DMS53 (cell line): ENCODE measurements around the gene TXNRD2.

Experiments used
- DNase-seq: peaks from one replicate; lab custom pipeline; 2025; lab: John Stamatoyannopoulos, UW

The TXNRD2 gene

GRCh38 chr22:19941365-19942082 is at the start of gene TXNRD2, which contains the start of gene COMT:
Gene TXNRD2, minus strand, starts transcription at chr22:19941818. Its CDS starts 15 bp downstream, at chr22:19941803.
Gene COMT, plus strand, starts transcription at chr22:19941772. Its CDS starts 20,755 bp downstream, at chr22:19962527.
- DNase-seq: peak; percentile 71

DNA sequence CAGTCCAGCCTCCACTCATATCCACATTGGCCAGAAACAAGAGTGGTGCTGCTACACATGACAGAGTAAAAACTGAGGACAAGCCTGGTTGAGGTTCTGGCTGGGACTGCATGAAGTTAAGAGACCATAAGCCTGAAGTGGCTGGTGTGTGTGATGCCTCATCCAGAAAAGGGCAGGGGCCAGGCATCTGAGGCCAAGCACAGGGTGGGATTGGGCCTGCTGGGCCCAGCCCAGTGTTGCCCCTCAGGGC is 49.7 kb upstream of the TXNRD2 start:
- no peak for DNase-seq

- DNase-seq: no peak
These were observed 49.2 kb upstream of the TXNRD2 start for GRCh38 chr22:19990609-19991394.

DNA sequence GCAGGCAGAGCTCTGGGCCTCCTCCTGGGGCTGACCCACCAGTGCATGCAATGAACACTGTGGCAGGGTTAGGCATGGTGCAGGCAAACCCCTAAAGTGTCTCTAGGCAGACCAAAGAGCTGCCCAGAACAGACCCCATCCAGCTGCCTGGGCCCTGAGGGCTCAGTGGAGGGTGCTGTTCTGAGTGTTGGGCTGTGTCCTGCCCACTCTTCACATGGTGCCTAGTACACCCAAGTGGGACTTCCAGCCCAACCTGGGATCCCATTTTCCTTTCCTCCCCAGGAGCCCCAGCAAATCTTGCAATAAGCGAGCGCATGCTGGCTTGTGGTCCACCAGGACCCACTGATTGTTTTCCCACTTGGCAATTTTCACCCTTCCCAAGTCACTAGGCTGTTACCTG is 48.6 kb upstream of the TXNRD2 start:
- DNase-seq: no peak

DNA sequence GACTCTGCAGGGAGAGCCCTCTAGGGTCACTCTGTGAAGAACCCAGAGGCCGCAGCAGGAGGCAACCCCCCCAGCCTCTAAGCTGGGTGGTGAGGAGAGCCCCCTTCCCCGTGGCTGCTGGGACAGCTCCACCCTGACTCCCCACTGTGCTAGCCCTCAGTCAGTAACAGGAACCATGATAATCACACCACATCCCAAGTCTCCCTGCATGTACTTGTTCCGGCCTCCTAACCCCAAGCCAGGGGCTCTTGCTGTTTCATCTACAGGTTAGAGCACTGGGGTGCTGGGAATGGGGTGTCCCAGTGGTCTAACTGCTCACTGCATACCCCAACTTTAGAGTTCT is 48.1 kb upstream of the TXNRD2 start:
- DNase-seq: no peak

GRCh38 chr22:19988965-19989724 is 47.5 kb upstream of the TXNRD2 start:
- no peak for DNase-seq

- DNase-seq: no peak
These were observed 46.8 kb upstream of the TXNRD2 start for GRCh38 chr22:19988331-19988808.

GRCh38 chr22:19987394-19988306 is 46.0 kb upstream of the TXNRD2 start:
- no peak for DNase-seq

- DNase-seq: peak; percentile 78
These were observed 45.1 kb upstream of the TXNRD2 start for GRCh38 chr22:19986410-19987341.

DNA sequence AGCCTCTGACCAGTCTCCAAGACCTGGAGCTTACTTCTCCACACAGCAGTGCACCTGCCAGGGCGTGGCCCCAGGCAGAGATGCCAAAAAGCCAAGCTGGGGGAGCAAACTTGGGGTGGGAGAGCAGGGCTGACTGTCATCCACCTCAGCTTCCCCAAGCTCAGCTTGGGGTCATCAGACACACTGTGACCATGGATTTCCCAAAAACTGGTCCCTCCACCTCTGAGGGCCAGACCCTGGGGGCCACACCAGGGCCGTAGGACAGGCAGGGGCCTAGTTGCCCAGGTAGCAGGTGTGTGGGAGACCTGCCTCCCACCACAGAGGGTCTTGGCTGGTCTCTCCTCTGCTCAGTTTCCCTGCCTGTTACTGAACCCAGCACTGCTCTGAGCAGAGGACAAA is 44.4 kb upstream of the TXNRD2 start:
- DNase-seq: peak; percentile 26

GRCh38 chr22:19984851-19985811 is 43.5 kb upstream of the TXNRD2 start:
- no peak for DNase-seq

GRCh38 chr22:19984201-19984753 is 42.7 kb upstream of the TXNRD2 start:
- DNase-seq: peak; percentile 75

GRCh38 chr22:19983741-19984140 is 42.1 kb upstream of the TXNRD2 start:
- DNase-seq: no peak

GRCh38 chr22:19982991-19983578 is 41.5 kb upstream of the TXNRD2 start:
- no peak for DNase-seq

DNA sequence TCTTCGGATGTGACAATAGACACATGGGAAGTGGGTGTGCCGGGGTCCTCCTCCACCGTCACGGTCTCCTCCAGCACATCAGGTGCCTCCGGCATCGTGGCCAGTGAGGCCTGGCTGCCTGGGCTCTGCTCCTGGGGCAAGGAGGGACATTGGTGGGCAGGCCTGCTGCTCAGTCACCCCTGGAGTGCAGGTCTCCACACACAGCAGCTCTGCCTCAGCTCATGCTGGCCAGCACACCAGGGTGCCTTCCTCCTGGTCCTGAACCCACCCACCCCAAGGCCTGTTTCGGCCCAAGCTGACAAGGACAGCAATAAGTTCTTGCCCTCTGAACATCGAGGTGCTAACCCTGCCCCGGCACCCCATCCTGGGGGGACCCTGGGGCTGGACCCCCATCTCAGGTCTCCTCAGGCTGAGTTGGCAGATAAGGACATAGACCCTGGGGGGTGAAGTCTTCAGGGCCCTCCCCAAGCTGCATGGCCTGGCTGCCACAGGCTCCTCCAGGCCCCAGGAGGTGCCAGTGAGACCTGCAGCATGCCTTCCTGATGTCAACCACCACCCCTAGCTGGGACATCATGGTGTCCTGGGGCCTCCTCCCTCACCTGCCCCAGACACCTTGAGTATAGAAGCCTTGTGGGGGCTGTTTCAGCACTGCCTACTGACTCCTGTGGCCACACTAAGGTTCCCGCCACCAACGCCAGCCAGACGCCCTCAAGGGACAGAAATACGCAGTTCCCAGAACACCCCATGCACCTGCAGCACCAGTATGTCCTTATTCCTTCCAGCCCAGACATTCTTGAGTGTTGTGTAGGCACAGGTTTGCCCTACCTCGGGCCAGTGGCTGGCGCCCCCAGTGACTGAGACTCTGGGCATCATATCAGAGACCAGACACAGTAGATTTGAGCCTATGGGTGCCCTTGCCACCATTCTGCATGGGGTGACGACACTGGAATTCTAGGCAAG is 40.6 kb upstream of the TXNRD2 start:
- DNase-seq: no peak

GRCh38 chr22:19981171-19981960 is 39.7 kb upstream of the TXNRD2 start:
- DNase-seq: no peak

- no peak for DNase-seq
These were observed 39.1 kb upstream of the TXNRD2 start for GRCh38 chr22:19980766-19981165.
